Measurements from ENCODE around the gene HNRNPH2.

HNRNPH2 gene

DNA sequence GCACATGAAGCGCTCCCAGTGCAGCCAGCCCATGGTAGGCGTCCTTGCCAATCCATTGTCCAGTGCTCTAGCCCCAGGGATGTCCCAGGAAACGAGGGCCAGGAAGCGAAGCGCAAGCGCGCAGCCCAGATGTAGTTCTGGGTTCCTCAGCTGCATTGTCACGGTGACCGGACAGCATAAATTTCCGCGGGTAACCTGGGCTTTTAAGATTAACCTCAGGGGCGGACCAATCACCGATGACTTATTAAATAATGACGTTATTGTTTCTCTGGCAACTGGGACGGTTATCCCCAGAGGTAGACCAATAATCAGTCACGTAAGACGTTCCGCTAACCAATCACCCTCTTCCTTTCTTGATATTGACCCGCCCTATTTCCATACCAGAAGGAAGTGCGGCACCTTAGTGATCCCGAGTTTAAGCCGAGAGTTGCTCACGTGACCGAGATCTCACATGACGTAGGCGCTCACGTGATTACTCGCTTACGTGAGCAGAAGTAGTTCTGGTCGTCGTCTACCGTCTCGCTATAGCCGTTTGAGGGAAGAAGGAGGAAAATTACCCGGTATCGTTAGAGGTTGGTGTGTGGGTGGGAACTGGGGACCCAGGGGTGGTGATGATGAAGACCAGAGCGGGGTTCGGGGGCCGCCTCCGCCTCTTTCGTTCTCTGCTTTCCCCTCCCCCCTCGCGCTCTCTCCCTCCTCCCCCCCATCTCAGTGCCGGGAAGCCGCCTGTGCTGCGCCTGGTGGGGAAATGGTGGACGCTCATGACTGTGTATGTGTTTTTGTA lies at the start of gene HNRNPH2, which contains the start of gene GLA:
Gene HNRNPH2, plus strand, starts transcription at position 475 of the 784 bp plus-strand sequence. CDS start 3,767 bp downstream, outside the sequence.
Gene GLA, minus strand, starts transcription at position 178 of the 784 bp plus-strand sequence. Its CDS starts 22 bp downstream, at position 156.
- peak; percentile 85 for DNase-seq

DNA sequence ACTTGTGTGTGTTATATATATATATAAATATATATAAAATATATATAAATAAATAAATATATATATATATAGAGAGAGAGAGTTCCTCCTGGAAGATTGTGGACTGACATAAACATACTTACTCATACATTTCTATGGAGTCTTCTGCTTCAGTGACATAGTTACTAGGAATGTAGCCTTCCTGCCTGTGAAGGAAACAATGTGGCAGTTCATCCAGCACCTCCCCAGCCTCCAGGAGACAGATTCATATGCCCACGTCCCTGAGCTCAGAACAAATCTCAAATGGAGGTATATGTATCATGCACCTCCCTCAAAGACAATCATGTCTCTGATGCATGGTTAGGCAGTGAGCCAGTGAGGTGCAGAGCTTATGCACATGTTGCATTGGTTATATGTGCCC lies 48.1 kb upstream of the HNRNPH2 start:
- no peak for DNase-seq

GRCh38 chrX:101360390-101360789 lies 47.6 kb upstream of the HNRNPH2 start:
- no peak for DNase-seq

DNA sequence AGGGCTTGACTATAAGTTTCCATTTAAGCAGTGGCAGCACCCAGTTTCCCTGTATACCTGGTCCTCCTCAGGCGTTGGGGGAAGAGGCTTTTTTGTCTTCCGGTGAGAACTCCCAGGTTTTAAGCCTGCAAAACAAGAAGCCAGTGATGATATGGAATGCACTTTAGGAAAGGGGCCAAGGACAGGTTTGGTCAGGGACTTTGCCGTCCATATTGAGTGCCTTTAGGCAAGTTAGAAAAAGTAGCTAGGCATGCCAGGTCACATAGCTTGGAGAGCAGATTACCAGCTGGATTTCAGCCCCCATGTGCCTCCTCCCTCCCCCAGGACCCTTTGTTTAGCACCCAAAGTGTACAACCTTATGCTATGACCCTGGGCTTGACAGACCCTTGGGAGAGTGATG lies 45.9 kb upstream of the HNRNPH2 start:
- DNase-seq = no peak

- no peak for DNase-seq
Measured at GRCh38 chrX:101362757-101363156, 45.3 kb upstream of the HNRNPH2 start.

DNA sequence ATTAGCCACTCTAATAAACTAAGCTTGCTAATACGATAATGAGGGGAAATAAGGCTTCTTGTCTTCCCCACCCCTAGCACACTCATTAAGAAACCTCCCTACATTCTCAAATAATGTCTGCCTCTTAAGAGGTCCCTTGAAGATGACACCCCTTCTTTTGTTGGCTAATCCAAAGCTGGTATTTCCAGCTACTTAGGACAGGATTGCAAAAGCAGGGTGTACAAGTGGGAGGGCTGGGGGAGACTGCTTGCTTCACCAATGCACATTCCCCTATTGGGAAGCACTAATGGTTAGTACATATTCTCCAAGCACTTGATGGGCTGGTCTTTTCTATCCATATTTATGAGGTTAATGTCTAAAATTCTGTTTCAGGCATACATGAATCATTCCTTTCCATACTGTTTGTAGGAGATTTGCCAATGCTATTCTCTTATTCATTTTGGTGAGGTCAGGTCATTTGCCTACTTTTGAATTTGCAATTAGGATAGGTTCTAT lies 42.7 kb upstream of the HNRNPH2 start:
- DNase-seq = no peak

GRCh38 chrX:101368800-101369199 lies 39.2 kb upstream of the HNRNPH2 start:
- DNase-seq = no peak

DNA sequence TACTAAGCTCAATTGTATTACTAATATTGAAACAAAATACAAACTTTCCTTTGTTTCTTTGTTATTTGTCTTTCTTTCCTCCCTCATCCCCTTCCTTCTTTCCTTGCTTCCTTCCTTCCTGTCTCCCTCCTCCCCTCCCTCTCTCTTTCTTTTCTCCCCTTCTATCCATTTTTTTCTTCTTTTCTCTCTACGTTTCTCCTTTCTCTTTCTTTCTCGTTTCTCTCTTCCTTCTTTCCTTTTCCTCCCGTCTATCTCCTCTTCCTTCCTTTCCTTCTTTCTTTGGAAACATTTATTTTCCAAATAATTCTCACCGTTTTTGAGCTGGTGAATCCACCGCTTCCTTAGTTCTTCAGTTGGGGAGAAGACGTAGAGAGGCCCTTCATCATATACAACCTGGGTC lies 38.3 kb upstream of the HNRNPH2 start:
- no peak for DNase-seq

DNA sequence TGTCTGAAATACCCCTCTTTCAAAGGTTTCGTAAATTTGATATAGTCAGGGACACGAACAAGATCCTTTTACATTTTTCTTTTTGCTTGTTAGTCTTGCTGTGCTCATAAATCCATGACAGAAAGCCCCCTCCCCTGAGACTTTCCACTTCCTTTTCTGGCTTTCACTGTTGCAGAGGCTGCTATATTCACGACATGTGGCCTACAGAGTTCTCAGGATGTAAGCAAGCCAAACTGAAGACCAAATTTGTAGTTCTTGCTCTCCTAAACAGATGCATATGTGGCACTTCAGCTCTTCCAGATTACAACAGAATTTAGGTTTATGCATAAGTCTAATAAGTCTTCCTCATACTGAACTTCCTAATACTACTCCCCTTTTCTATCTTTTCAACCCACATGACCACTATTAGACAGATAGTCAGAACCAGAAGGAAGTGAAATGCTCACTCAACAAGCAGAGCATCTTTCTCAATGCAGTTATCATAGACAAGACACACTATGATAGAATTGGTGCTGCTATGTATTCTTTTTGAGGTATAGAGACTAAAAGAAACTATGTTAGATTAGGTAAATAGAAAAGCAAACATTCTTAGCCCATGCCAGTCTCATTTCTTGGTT lies 37.0 kb upstream of the HNRNPH2 start:
- no peak for DNase-seq

- DNase-seq = no peak
Measured at GRCh38 chrX:101377547-101377946, 30.5 kb upstream of the HNRNPH2 start.

DNA sequence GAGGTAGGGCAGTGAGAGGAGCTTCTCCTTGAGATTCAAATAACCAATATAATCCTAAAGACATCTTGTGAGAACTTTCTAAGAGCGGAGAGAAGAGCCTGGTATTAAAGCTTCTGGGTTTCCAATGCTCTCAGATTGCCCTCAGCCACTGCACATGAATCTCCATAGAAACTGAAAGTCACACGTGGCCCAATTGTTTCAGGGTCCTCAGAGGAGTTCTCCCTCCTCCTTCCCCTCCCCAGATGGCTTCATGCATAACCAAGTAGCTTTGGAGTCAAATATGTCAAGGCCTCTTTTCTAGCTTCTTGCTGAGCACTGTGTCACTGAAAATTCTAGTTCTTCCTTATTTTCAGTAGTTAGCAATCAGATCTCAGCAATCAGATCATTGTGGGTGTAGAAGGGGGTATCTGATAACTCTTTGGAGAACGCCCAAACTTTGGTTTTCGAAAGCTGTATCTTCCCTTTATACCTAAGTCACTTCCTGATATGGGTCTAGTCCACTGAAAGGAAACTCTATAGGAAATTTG lies 24.3 kb upstream of the HNRNPH2 start:
- DNase-seq = no peak

DNA sequence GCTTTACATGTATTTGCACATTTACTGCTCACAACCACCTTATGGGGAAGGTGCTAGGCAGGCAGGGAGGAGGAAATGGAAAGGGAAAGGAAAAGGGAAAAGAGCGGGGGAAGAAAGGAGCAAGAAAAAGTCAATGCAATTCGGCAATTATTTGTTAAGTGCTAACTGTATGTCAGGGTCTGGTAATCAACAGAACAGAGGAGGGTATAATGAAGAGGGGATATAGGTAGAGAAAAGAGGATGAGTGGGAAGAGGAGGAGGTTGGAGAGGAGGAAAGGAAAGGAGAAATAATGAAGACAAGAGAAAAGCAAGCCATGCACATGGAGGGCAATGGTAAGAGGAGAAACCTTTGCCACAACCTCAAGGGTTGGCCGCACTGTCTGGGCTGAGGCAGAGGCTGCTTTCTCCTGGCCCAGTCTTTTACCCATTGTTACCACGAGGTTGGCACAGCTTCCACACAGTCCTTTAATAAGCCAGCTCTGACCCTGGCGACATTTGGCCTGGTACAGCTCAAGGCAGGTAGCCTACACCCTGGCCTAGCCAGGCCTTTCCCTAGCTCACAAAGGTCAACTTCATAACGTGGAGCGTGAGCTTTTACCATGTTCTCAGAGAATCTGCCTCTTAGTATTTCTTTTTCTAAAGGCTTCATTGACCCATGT lies 22.9 kb upstream of the HNRNPH2 start:
- DNase-seq = no peak

- DNase-seq = no peak
Measured at GRCh38 chrX:101385795-101386541, 22.1 kb upstream of the HNRNPH2 start, which contains the start of gene BTK. Gene BTK (minus strand): TSS chrX:101386191. CDS start chrX:101375284, 10,907 bp downstream.

GRCh38 chrX:101386542-101386885 lies 21.5 kb upstream of the HNRNPH2 start:
- no peak for DNase-seq

DNA sequence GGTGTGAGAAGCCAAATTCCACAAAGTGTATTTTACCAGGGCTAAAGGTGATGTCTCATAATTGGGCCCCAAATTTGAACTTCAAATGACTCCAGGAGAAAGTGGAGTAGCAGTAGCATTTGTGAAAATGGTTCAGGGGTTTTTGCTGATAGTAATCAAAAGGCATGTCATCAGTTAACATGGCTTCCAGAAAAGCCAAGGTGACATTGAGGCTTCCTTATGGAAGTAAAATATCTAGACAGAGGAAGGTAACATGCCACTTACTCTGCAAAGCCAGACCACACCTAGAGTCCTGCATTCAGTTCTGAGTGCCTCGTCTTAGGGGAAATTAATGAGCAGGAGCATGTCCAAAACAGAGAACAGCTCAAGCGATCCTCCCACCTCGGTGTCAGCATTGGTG lies 19.4 kb upstream of the HNRNPH2 start:
- DNase-seq = no peak

DNA sequence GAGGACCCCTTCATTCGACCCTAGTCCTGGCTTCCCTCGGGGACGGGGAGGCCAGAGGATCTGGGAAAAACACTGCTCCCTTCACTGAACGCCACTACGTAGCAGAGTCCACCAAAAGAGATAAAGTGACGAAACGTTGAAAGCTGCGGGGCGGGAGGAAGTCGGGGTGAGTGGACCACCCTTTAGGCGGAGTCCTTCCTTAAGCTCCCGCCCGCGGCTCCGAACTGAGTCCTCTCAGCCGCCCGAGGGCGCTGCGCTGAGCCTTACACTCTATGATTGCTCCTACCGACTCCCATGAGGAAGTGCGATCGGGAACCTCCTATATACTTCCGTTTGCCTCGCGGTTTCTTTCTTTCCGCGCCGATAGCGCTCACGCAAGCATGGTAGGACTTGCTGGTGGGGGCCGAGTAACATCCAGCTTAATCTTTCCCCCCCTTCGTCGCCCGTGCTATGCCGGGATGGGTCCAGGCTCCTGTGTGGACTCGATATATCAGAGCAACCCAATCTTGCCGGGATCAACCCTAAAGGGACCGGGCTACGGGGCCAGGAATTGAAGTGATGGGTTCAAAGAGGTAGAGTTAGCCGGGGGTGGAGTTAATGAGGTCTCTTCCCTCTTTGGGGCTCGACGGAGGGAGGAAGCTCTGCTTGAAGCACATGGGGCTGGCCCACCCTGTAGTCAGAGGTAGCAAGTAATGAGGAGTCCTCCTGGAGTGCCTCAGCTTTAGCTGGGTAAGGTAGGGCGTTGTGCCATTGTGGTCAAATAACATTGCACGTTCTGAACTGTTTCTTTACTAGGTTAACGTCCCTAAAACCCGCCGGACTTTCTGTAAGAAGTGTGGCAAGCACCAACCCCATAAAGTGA lies 17.1 kb upstream of the HNRNPH2 start, which contains the start of gene RPL36A:
Gene RPL36A, plus strand, starts transcription at position 348 of the 862 bp plus-strand sequence. Its CDS starts 33 bp downstream, at position 381.
- DNase-seq = peak; percentile 75

- no peak for DNase-seq
Measured at GRCh38 chrX:101391831-101392230, 16.2 kb upstream of the HNRNPH2 start.

DNA sequence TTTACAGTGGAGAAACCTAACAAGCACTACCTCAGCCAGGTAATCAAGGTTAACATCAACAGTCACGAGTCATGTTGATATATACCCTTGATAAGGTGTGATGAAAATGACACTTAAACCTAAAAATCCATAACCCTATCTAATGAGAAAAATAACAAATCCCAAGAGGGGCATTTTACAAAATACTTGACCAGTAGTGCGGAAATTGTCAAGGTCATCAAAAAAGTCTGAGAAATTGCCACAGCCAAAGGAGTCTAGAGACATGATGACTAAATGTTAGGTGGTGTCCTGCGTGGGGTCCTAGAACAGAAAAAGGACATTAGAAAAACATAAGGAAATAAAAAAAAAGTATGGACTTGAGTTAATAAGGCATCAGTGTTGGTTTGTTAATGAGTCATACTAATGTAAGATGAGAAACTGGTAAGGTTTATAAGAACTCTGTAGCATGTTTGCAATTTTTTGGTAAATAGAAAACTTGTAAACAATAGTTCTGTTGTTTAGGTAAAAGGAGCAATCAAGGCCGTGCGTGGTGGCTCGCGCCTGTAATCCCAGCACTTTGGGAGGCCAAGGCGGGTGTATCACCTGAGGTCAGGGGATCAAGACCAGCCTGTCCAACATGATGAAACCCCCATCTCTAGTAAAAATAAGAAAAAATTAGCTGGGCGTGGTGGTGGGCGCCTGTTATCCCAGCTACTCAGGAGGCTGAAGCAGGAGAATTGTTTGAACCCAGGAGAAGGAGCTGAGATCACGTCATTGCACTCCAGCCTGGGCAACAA lies 14.3 kb upstream of the HNRNPH2 start:
- no peak for DNase-seq

- no peak for DNase-seq
Measured at GRCh38 chrX:101394372-101394771, 13.7 kb upstream of the HNRNPH2 start.

DNA sequence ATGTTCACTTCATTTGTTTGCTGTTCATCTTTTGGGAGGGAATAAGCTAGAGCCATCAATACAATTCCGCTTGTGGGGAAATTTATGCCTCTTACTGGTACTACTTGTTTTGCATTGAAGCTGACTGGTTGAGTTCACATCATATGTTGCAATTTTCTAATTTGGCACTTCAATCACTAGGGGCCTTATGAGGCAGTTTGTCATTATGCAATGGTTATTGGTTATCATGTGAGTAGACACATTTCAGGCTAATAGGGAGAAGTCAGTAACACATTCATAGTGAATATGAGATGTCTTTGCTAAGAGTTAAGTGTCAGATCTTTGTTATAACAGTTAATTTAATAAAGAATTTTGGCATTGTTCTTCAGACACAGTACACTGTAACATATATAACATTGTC lies 12.2 kb upstream of the HNRNPH2 start:
- DNase-seq = no peak

DNA sequence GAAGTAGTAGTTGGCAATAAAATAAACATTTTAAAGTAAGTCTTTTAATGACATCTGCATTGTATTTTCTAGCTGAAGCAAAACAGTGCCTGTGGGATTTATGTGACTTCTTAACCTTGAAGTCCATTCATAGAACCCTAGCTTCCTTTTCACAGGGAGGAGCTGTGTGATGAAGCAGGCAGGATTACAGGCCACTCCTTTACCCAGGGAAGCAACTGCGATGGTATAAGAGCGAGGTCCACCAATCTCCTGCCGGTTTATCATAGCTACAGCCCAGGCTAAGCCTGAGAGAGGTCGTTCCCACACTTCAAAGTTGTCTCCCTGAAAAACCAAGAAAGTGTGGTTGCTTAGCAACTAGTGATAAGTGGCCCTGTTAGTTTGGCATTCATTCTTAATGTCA lies 10.2 kb upstream of the HNRNPH2 start:
- no peak for DNase-seq
